Smooth muscle cell (in vitro differentiated cells): ENCODE measurements around the gene CEP112. TPM values are rescaled to one million over a fixed set of nuclear protein-coding genes. Genes with fewer than 3 reads are reported as not detected.
"Not testable (repeated sequence)": the region's sequence is repeated elsewhere in the genome, so short reads cannot be mapped to it uniquely, and the experiment has no call there.

ENCODE experiments used
- DNase-seq: peaks from one replicate; lab custom pipeline; 2025; ENCODE audit not compliant: unreplicated experiment; lab: John Stamatoyannopoulos, UW
- H2AFZ ChIP-seq: fragments of 200-600 bp; sonication (generic); 2 replicates; pipeline ENCODE4 v1.6.0; 2016; ENCODE audit warnings: antibody characterized with exemption, low read depth, mild to moderate bottlenecking
- H3F3A ChIP-seq: fragments of 200-600 bp; sonication (generic); 2 replicates; pipeline ENCODE4 v1.6.0; 2017; ENCODE audit warnings: antibody characterized with exemption, low read depth
- H3K27ac ChIP-seq: fragments of 200-600 bp; sonication (generic); 2 replicates; pipeline ENCODE4 v1.5.1; 2016; ENCODE audit warnings: low read depth, mild to moderate bottlenecking
- H3K27me3 ChIP-seq: fragments of 200-600 bp; sonication (generic); 2 replicates; pipeline ENCODE4 v1.6.1; 2016; ENCODE audit warnings: low read depth, mild to moderate bottlenecking
- H3K36me3 ChIP-seq: fragments of 200-600 bp; sonication (generic); 2 replicates; pipeline ENCODE4 v1.5.1; 2016; ENCODE audit warnings: low read depth
- H3K4me1 ChIP-seq: fragments of 200-600 bp; sonication (generic); 2 replicates; pipeline ENCODE4 v1.5.1; 2016; ENCODE audit warnings: low read depth
- H3K4me2 ChIP-seq: fragments of 200-600 bp; sonication (generic); 2 replicates; pipeline ENCODE4 v1.6.0; 2016; ENCODE audit warnings: mild to moderate bottlenecking
- H3K4me3 ChIP-seq: fragments of 200-600 bp; sonication (generic); 2 replicates; pipeline ENCODE4 v1.5.1; 2016; ENCODE audit warnings: mild to moderate bottlenecking
- H3K79me2 ChIP-seq: fragments of 200-600 bp; sonication (generic); 2 replicates; pipeline ENCODE4 v1.6.0; 2016; ENCODE audit warnings: low read depth, mild to moderate bottlenecking
- H3K9ac ChIP-seq: fragments of 200-600 bp; sonication (generic); 2 replicates; pipeline ENCODE4 v1.6.0; 2016; ENCODE audit warnings: low read depth
- H3K9me3 ChIP-seq: fragments of 200-600 bp; sonication (generic); replicated peaks from 2 replicates; pipeline ENCODE4 v1.5.1; 2016; ENCODE audit warnings: low read depth
- H4K20me1 ChIP-seq: fragments of 200-600 bp; sonication (generic); 2 replicates; pipeline ENCODE4 v1.6.0; 2016; ENCODE audit warnings: low read depth
- CTCF ChIP-seq: fragments of 200-600 bp; sonication (generic); IDR thresholded peaks from 2 replicates; pipeline ENCODE4 v1.5.1; 2017; ENCODE audit warnings: borderline replicate concordance, mild to moderate bottlenecking, antibody characterized with exemption; ENCODE audit not compliant: insufficient read depth, poor library complexity, severe bottlenecking
- WGBS: methylation state at CpG from one replicate; pipeline ENCODE4 v1.1.7; 2016; ENCODE audit warnings: low lambda C conversion rate; 5-methylcytosine and 5-hydroxymethylcytosine counted together
- polyA plus RNA-seq: library from polyadenylated mRNA; unstranded; fragments of >200 nt; fragmentation: Nextera tagmentation; extraction: Ambion mirVana; gene quantifications from 2 replicates; pipeline ENCODE4 v1.2.1, GENCODE V29; 2016
- total RNA-seq: library from RNA; depleted of rRNA; stranded (reverse); fragments of >200 nt; gene quantifications from 2 replicates; pipeline ENCODE4 v1.2.3, GENCODE V29; 2014

CEP112 gene
- total and polyA plus RNA-seq, 2 experiments from 2014 or later: 8.3 to 9.9 TPM

- Histone ChIP-seq H3K4me2 (no peak overlapping the region), H2AFZ (no peak overlapping the region), H3K36me3 (peaks cover 12% of the 10 kb centered on the region), H3K79me2 (no peaks in the 10 kb centered on the region), H3K9ac (no peak overlapping the region), H3F3A (no peaks in the 10 kb centered on the region), H3K4me3 (no peak overlapping the region), H4K20me1 (no peaks in the 10 kb centered on the region), H3K4me1 (peaks cover 7% of the 10 kb centered on the region), H3K9me3 (peaks cover 5% of the 10 kb centered on the region), H3K27ac (no peak overlapping the region), H3K27me3 (no peaks in the 10 kb centered on the region)
- no peak for DNase-seq
- TF ChIP-seq CTCF: no peak
- WGBS: 97% methylated on average over 4 of the region's 4 CpGs
Observed at GRCh38 chr17:66088173-66088572, 103.8 kb downstream of the CEP112 start.

- Histone ChIP-seq H3K36me3 (peaks cover 9% of the 10 kb centered on the region), H3K27me3 (no peaks in the 10 kb centered on the region), H3K4me1 (peaks cover 7% of the 10 kb centered on the region), H3K9ac (no peak overlapping the region), H3K4me2 (peak overlapping the region; percentile 71), H3F3A (no peaks in the 10 kb centered on the region), H4K20me1 (no peaks in the 10 kb centered on the region), H3K27ac (peak overlapping the region; percentile 53), H3K9me3 (peaks cover 5% of the 10 kb centered on the region), H2AFZ (no peak overlapping the region), H3K4me3 (no peak overlapping the region), H3K79me2 (no peaks in the 10 kb centered on the region)
- DNase-seq: no peak
- no peak for TF ChIP-seq CTCF
Observed at GRCh38 chr17:66087073-66087472, 104.9 kb downstream of the CEP112 start.

DNA sequence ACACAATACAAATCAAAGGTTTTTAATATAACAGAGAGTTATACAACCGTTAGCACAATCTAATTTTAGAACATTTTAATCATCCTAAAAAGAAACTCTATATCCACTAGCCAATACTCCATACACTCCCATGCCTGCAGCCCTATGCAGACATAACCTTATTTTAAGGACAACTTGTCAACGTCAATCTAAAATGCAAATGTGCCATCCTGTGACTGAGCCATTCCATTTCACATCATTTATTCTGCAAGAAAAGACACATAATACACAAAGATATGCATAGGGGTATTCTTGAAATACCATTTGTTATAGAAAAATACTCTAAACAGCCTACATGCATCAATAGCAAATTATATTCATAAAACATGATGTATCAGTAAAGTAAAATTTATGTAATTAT is 106.7 kb downstream of the CEP112 start:
- no peak overlapping the region for H3K4me3 ChIP-seq
- 98% methylated on average over 2 of the region's 2 CpGs for WGBS
- no peaks in the 10 kb centered on the region for H3K27me3 ChIP-seq
- H4K20me1 ChIP-seq: no peaks in the 10 kb centered on the region
- no peak overlapping the region for H2AFZ ChIP-seq
- no peak overlapping the region for H3K27ac ChIP-seq
- no peaks in the 10 kb centered on the region for H3K36me3 ChIP-seq
- DNase-seq: no peak
- TF ChIP-seq CTCF: no peak
- H3K4me1 ChIP-seq: peaks cover 7% of the 10 kb centered on the region
- no peaks in the 10 kb centered on the region for H3F3A ChIP-seq
- no peak overlapping the region for H3K9ac ChIP-seq
- no peaks in the 10 kb centered on the region for H3K79me2 ChIP-seq
- peaks cover 5% of the 10 kb centered on the region for H3K9me3 ChIP-seq
- H3K4me2 ChIP-seq: no peak overlapping the region

DNA sequence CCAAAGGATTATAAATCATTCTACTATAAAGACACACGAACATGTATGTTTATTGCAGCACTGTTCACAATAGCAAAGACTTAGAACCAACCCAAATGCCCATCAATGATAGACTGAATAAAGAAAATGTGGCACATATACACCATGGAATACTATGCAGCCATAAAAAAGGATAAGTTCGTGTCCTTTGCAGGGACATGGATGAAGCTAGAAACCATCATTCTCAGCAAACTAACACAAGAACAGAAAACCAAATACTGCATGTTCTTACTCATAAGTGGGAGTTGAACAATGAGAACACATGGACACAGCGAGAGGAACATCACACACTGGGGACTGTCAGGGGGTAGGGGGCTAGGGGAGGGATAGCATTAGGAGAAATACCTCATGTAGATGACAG is 111.3 kb downstream of the CEP112 start:
- not testable (repeated sequence) for H3K4me3 ChIP-seq, H3K4me2 ChIP-seq, H3K27ac ChIP-seq, H3F3A ChIP-seq, H3K9me3 ChIP-seq, H4K20me1 ChIP-seq, DNase-seq, H3K9ac ChIP-seq, H3K27me3 ChIP-seq, H2AFZ ChIP-seq, H3K79me2 ChIP-seq, H3K4me1 ChIP-seq, H3K36me3 ChIP-seq
- WGBS: 96% methylated on average over 3 of the region's 3 CpGs
